HG03095 (cell line): ENCODE data around the gene ATP2C1.

ENCODE experiments used
- ATAC-seq: cut with Tn5 transposase; IDR thresholded peaks from one replicate; pipeline ENCODE4 v1.9.1; 2021; ENCODE audit warnings: moderate library complexity; ENCODE audit not compliant: unreplicated experiment

Gene ATP2C1

GRCh38 chr3:130894130-130894985 lies 474 bp downstream of the ATP2C1 start:
- ATAC-seq: peak; percentile 16

- ATAC-seq: no peak
Measured at GRCh38 chr3:130894986-130895280, 1.0 kb downstream of the ATP2C1 start.

GRCh38 chr3:130895690-130896488 lies 2.0 kb downstream of the ATP2C1 start:
- ATAC-seq: no peak

GRCh38 chr3:130897316-130897715 lies 3.4 kb downstream of the ATP2C1 start:
- no peak for ATAC-seq

- peak; percentile 56 for ATAC-seq
Measured at GRCh38 chr3:130900959-130901358, 7.1 kb downstream of the ATP2C1 start.

- no peak for ATAC-seq
Measured at GRCh38 chr3:130901463-130902204, 7.8 kb downstream of the ATP2C1 start.

GRCh38 chr3:130903412-130903908 lies 9.6 kb downstream of the ATP2C1 start:
- no peak for ATAC-seq

- ATAC-seq: no peak
Measured at GRCh38 chr3:130904491-130904890, 10.6 kb downstream of the ATP2C1 start.

GRCh38 chr3:130905551-130905950 lies 11.7 kb downstream of the ATP2C1 start:
- ATAC-seq: no peak

- no peak for ATAC-seq
Measured at GRCh38 chr3:130906374-130906995, 12.6 kb downstream of the ATP2C1 start.

- no peak for ATAC-seq
Measured at GRCh38 chr3:130907500-130907899, 13.6 kb downstream of the ATP2C1 start.

GRCh38 chr3:130907966-130908365 lies 14.1 kb downstream of the ATP2C1 start:
- no peak for ATAC-seq

- no peak for ATAC-seq
Measured at GRCh38 chr3:130915567-130916292, 21.8 kb downstream of the ATP2C1 start.

- peak; percentile 80 for ATAC-seq
Measured at GRCh38 chr3:130916507-130917167, 22.8 kb downstream of the ATP2C1 start.

- no peak for ATAC-seq
Measured at GRCh38 chr3:130918328-130918727, 24.4 kb downstream of the ATP2C1 start.

- ATAC-seq: peak; percentile 50
Measured at GRCh38 chr3:130925628-130926027, 31.7 kb downstream of the ATP2C1 start.

GRCh38 chr3:130926504-130926903 lies 32.6 kb downstream of the ATP2C1 start:
- no peak for ATAC-seq

- ATAC-seq: no peak
Measured at GRCh38 chr3:130929804-130930203, 35.9 kb downstream of the ATP2C1 start.

GRCh38 chr3:130932979-130933378 lies 39.1 kb downstream of the ATP2C1 start:
- no peak for ATAC-seq
